ENCODE results near the gene OR2T33.
"Not testable (repeated sequence)": the region's sequence is repeated elsewhere in the genome, so short reads cannot be mapped to it uniquely, and the experiment has no call there.

Gene OR2T33

DNA sequence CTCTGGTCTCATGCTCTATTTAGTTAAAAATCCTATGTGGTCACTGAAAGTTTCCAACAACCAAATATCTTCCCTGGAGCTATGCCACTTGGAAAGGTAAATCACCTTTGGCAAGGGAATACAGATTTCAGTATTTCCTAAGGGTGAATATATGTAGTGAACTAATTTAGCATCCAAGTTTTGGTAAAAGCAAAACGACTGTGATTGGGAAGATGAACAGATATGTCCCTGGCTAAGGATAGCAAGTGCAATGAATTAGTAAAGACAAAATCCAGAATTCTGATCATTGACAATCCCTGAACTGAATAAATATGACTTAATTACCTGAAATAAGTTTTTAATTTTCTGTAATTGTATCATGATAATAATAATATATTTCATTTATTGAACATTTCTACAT is at the start of gene OR2T33:
TSS of gene OR2T33 (minus strand) at position 101 of the 400 bp plus-strand sequence. CDS start 4,162 bp downstream, outside the sequence.
- no peak for DNase-seq

DNA sequence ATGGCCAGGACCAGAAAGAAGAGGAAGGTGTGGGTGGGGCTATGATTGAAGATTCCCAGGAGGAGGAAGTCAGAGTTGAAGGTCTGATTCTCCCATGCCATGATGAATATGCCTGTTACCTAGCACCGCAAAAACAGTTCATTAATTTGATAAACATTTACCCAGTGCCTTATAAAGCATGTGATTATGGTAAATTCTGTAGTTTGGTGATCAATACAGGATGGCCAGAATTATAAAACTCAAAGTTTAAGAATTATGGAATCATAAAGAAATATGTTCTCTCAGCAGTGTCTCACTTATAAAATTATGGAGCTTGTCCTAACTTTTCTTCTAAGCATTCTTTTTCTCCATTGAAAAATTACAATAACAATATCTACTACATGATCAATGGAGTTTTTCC is 46.7 kb upstream of the OR2T33 start, which contains the start of gene OR2M7:
TSS of gene OR2M7 (minus strand) at position 101 of the 400 bp plus-strand sequence. CDS start at position 101, 0 bp downstream.
- no peak for DNase-seq

GRCh38 chr1:248316796-248317195 is 39.0 kb upstream of the OR2T33 start:
- DNase-seq = no peak

GRCh38 chr1:248306740-248307139 is 29.0 kb upstream of the OR2T33 start:
- not testable (repeated sequence) for DNase-seq

DNA sequence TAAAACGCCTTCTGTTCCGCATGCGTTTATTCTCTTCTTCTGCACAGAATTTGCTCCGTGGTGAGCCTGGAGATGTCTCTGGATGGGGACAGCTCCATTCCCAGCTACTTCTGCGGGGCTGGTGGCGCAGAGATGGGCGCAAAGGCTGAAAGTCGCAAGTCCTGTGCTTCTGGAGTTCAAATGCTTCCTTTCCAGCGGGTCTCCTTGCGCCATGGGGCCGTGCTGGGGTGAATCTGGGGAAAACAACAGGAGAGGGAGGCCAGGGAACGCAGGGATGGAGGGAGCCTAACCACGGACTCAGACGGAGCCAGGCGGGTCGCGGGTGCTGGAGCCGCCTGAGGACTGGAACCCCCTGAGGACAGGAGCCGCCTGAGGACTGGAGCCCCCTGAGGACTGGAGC is 28.3 kb upstream of the OR2T33 start:
- no peak for DNase-seq

DNA sequence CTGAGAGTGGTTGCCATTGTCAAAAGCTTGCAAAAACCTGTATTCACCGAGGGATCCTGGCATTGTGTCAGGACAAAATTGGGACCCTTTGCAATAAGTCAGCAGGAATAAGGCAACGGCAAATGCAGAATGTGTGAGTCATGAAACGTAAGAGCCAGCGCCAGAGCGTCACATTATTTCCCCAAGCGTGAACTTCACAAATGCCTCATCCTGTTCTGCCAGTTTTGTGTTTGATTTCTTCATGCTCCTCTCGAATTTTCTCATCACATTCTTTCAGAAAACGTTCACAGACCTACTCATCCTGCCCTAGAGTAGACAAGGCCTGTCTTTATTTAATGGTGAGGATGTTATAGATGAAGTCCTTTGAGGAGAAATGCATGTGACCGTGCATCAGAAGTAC is 27.9 kb upstream of the OR2T33 start:
- DNase-seq = not testable (repeated sequence)

DNA sequence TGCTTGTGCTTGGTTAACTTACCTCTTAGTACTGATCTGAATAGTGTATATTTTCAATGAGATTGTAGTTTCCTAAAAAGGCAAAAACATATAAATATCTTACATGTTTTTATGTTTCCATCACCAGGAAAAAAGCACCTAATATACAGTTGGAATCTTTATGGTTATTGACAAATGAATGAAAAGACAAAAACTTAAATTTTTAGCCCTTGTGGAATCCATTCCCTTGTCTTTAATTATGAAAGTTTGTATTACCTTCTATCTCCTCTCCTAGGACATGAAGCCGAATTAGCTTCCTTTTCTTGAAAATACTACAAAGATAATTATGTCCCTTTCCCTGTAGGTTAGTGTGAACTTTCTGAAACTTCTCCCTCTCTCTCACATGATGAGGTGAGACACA is 25.5 kb upstream of the OR2T33 start, which contains the start of gene OR2T12:
TSS of gene OR2T12 (minus strand) at position 101 of the 400 bp plus-strand sequence. CDS start 7,846 bp downstream, outside the sequence.
- no peak for DNase-seq

DNA sequence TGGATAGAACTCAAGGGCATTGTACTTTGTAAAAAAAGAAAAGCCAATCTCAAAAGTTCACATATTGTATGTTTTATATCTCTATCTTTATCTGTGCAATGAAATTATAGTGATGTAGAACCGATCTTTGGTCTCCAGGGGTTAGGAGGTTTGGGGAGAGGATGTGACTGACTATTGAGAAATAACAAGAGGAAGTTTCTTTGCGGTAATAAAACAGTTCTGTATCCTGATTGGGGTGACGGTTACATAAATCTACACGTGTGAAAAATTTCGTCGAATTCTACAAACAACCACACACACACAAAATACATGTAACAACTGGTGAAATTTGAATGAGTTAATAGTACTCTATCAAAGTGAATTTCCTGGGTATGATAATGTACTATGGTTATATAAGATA is 10.6 kb upstream of the OR2T33 start:
- DNase-seq = peak; percentile 38

- not testable (repeated sequence) for DNase-seq
These were observed 4.6 kb downstream of the OR2T33 start for GRCh38 chr1:248273225-248273624.

DNA sequence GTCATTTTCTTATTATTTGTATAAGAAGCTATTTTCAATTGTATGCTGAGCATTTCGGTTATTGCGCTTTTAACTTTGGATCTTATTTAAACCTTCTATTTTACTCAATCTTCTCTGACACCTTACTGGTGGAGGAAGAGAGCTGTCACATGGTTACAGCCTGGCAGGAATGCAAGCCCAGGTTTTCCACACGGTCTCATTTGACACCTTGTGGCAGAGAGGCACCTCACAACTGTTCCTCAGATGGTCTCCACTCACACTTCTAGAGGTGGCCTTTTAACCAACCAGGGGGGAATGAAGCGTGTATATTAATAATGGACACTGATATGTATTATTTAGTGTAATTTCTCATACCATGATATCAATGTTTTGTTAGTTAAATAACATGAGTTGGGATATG is 9.6 kb downstream of the OR2T33 start:
- DNase-seq = no peak

- DNase-seq = not testable (repeated sequence)
These were observed 18.5 kb downstream of the OR2T33 start for GRCh38 chr1:248259309-248259708.

DNA sequence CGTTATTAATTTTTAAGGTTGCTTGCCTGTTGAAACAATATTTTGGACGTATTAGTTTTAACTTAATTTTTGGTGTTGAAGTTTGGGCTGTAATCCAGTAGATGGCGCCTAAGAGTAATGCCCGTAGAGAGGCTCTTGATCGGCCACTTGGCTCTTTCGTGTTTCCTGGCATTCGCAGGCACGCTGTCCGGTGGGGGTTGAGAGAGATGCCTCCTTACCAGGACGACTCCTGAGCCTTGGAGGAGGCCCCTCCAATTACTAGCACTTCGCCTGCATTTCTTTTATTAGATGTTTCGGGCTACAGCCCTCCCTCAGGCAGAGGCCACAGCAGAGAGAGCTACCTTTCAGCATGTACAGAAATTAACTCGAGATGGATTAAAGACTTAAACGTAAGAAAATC is 34.6 kb downstream of the OR2T33 start:
- DNase-seq = peak; percentile 27

DNA sequence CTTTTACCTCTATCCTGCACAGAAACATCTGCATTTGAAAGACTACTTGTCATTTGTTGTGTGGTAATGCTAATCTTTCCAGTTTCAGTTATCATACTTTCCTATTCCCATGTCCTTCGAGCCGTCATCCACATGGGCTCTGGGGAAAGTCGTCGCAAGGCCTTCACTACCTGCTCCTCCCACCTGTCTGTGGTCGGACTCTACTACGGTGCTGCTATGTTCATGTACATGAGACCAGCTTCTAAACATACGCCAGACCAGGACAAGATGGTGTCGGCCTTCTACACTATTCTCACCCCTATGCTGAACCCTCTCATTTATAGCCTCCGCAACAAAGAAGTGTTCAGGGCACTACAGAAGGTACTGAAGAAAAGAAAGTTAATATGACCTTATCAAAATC is 38.3 kb downstream of the OR2T33 start:
- DNase-seq = no peak

- DNase-seq = no peak
These were observed 46.7 kb downstream of the OR2T33 start, which contains the start of gene OR2M4 for GRCh38 chr1:248231117-248231516. TSS of gene OR2M4 (plus strand) at chr1:248231417. CDS start at chr1:248238929, 7,512 bp downstream.

GRCh38 chr1:248229360-248229908 is 48.3 kb downstream of the OR2T33 start:
- DNase-seq = no peak

DNA sequence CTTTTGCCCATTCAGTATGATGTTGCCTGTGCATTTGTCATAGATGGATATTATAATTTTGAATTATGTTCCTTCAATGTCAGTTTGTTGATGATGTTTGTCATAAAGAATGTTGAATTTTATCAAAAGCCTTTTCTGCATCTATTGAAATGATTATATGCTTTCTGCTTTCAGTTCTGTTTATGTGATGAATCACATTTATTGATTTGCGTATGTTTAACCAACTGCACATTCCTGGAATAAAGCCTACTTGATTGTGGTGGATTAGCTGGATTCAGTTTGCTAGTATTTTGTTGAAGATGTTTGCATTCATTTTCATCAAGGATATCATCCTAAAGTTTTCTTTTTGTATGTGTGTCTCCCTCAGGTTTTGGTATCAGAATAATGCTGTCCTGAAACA is 52.2 kb downstream of the OR2T33 start:
- no peak for DNase-seq

Measured in KG1 (cell line).